Measurements from ENCODE around the gene BCL2L15. TPM values are rescaled to one million over a fixed set of nuclear protein-coding genes. Genes with fewer than 3 reads are reported as not detected.

Gene BCL2L15
- total and polyA plus RNA-seq, 2 of the 13 experiments (the other 11 are each of a cell fraction or from before 2014, with no cell fraction given) = 0.03 to 0.27 TPM

DNA sequence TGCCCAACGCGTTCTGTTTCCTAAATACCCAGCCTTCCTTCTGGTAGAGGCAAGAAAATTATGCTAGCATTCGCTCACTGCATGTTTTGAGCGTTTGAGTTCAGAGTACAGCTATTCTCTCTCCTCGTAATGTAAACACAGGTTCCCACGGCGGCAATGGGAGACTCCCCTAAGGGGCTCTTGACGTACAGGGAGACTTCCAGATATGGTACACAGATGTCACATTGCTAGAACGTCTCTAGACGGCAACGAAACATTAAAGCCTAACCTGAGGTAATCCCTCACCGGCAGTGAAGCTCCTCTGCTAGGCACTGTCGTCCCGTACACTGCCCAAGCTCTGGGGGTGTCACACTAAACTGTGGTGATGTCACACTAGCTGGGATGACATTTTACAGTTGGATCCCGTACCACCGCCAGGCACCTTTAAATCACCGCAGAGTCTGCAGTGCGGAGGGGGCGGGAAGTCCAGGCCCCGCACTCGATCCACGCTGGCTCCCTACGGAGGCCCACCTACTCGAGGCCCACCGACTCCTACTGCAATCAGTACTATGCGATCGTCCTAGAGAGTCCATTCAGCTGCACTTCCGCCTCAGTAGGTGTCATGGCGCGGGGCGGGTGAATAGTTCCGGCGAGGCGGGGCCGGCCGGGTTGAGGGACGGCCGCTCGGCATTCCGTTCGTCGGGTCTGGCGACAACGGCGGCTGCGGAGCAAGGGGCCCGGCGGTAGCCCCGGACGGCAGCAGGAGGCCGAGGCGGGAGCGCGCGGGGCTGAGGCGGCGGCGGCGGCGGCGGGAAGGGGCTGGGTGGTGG lies 41.8 kb upstream of the BCL2L15 start, which contains the start of gene HIPK1 (continued):
- TF ChIP-seq, protein P1, sequence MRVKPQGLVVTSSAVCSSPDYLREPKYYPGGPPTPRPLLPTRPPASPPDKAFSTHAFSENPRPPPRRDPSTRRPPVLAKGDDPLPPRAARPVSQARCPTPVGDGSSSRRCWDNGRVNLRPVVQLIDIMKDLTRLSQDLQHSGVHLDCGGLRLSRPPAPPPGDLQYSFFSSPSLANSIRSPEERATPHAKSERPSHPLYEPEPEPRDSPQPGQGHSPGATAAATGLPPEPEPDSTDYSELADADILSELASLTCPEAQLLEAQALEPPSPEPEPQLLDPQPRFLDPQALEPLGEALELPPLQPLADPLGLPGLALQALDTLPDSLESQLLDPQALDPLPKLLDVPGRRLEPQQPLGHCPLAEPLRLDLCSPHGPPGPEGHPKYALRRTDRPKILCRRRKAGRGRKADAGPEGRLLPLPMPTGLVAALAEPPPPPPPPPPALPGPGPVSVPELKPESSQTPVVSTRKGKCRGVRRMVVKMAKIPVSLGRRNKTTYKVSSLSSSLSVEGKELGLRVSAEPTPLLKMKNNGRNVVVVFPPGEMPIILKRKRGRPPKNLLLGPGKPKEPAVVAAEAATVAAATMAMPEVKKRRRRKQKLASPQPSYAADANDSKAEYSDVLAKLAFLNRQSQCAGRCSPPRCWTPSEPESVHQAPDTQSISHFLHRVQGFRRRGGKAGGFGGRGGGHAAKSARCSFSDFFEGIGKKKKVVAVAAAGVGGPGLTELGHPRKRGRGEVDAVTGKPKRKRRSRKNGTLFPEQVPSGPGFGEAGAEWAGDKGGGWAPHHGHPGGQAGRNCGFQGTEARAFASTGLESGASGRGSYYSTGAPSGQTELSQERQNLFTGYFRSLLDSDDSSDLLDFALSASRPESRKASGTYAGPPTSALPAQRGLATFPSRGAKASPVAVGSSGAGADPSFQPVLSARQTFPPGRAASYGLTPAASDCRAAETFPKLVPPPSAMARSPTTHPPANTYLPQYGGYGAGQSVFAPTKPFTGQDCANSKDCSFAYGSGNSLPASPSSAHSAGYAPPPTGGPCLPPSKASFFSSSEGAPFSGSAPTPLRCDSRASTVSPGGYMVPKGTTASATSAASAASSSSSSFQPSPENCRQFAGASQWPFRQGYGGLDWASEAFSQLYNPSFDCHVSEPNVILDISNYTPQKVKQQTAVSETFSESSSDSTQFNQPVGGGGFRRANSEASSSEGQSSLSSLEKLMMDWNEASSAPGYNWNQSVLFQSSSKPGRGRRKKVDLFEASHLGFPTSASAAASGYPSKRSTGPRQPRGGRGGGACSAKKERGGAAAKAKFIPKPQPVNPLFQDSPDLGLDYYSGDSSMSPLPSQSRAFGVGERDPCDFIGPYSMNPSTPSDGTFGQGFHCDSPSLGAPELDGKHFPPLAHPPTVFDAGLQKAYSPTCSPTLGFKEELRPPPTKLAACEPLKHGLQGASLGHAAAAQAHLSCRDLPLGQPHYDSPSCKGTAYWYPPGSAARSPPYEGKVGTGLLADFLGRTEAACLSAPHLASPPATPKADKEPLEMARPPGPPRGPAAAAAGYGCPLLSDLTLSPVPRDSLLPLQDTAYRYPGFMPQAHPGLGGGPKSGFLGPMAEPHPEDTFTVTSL (CRISPR knock-in tag; IDR thresholded peaks at IDR 0.05; ENCODE audit: borderline replicate concordance) = no peak; the same call in 1 of the 2 replicates
- TF ChIP-seq CCAR2 (optimal IDR thresholded peaks at IDR 0.05; ENCODE audit: low read depth, low read length) (no peak), ZNF788 (CRISPR knock-in tag; IDR thresholded peaks at IDR 0.05; ENCODE audit: borderline replicate concordance) (peak; percentile 83), KLF15 (CRISPR knock-in tag; IDR thresholded peaks at IDR 0.05; ENCODE audit: borderline replicate concordance) (no peak), ZMYM2 (CRISPR knock-in tag; IDR thresholded peaks at IDR 0.05) (peak; percentile 69; the same call in 1 of the 2 replicates), ZNF556 (CRISPR knock-in tag; IDR thresholded peaks at IDR 0.05; ENCODE audit: borderline replicate concordance) (peak; percentile 57; the same call in 1 of the 2 replicates), ZNF496 (CRISPR knock-in tag; IDR thresholded peaks at IDR 0.05; ENCODE audit: insufficient replicate concordance) (no peak), KLF12 (CRISPR knock-in tag; IDR thresholded peaks at IDR 0.05; ENCODE audit: borderline replicate concordance) (peak; percentile 93; the same call in 1 of the 2 replicates)
- TF ChIP-seq, protein P2, sequence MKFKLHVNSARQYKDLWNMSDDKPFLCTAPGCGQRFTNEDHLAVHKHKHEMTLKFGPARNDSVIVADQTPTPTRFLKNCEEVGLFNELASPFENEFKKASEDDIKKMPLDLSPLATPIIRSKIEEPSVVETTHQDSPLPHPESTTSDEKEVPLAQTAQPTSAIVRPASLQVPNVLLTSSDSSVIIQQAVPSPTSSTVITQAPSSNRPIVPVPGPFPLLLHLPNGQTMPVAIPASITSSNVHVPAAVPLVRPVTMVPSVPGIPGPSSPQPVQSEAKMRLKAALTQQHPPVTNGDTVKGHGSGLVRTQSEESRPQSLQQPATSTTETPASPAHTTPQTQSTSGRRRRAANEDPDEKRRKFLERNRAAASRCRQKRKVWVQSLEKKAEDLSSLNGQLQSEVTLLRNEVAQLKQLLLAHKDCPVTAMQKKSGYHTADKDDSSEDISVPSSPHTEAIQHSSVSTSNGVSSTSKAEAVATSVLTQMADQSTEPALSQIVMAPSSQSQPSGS (CRISPR knock-in tag; IDR thresholded peaks at IDR 0.05) = peak; percentile 90
- TF ChIP-seq, protein P3, sequence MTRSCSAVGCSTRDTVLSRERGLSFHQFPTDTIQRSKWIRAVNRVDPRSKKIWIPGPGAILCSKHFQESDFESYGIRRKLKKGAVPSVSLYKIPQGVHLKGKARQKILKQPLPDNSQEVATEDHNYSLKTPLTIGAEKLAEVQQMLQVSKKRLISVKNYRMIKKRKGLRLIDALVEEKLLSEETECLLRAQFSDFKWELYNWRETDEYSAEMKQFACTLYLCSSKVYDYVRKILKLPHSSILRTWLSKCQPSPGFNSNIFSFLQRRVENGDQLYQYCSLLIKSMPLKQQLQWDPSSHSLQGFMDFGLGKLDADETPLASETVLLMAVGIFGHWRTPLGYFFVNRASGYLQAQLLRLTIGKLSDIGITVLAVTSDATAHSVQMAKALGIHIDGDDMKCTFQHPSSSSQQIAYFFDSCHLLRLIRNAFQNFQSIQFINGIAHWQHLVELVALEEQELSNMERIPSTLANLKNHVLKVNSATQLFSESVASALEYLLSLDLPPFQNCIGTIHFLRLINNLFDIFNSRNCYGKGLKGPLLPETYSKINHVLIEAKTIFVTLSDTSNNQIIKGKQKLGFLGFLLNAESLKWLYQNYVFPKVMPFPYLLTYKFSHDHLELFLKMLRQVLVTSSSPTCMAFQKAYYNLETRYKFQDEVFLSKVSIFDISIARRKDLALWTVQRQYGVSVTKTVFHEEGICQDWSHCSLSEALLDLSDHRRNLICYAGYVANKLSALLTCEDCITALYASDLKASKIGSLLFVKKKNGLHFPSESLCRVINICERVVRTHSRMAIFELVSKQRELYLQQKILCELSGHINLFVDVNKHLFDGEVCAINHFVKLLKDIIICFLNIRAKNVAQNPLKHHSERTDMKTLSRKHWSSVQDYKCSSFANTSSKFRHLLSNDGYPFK (CRISPR knock-in tag; IDR thresholded peaks at IDR 0.05; ENCODE audit: borderline replicate concordance) = peak; percentile 100

Measured in HepG2 (cell line).